HepG2 (cell line): ENCODE results near the gene ABCG8. TPM values are rescaled to one million over a fixed set of nuclear protein-coding genes. Genes with fewer than 3 reads are reported as not detected.

ENCODE experiments used
- ATAC-seq: fragments of 200-7000 bp; cut with Tn5 transposase; 3 replicates; pipeline ENCODE4 v1.9.1; 2020; ENCODE audit warnings: mild to moderate bottlenecking, moderate library complexity
- BruUV-seq: library from RNA; stranded (reverse); fragments of 400-500 nt; replicated peaks from 2 replicates; lab custom pipeline; 2021; lab: Mats Ljungman, UMichigan
- CTCF ChIA-PET: fragments of 300-600 bp; formaldehyde crosslinking; extraction: SDS; loops from one replicate; lab custom pipeline; 2021; ENCODE audit warnings: low total read pairs, inconsistent platforms, low intra/inter-chr PET ratio; lab: Yijun Ruan, JAX
- POLR2A ChIA-PET: fragments of 350-600 bp; sonication (Branson Sonifier 250); formaldehyde crosslinking; loops from one replicate; lab custom pipeline; 2020; ENCODE audit warnings: antibody characterized with exemption, inconsistent platforms; lab: Yijun Ruan, JAX
- DNase-seq: peaks from one replicate; pipeline ENCODE4 v3.0.0-alpha.2; 2015; ENCODE audit warnings: low spot score
- FAIRE-seq: peaks from 3 replicates; lab custom pipeline; 2011; peaks lifted over from hg19 to GRCh38; lab: Jason Lieb, UNC
- H2AFZ ChIP-seq: one replicate; pipeline ENCODE4 v1.6.1; 2011; ENCODE audit warnings: low read length, inconsistent platforms
- H3K27ac ChIP-seq: fragments of 300-600 bp; 3 replicates; pipeline ENCODE4 v1.8.0; 2011; ENCODE audit warnings: mixed run types, mild to moderate bottlenecking, mixed read lengths, low read length, inconsistent platforms; ENCODE audit not compliant: insufficient read depth; ENCODE audit errors: extremely low read length
- H3K27me3 ChIP-seq, 2 experiments: fragments of 200-600 bp in 1 of 2; 2 replicates in 1 of 2; 3 replicates in 1 of 2; pipeline versions ENCODE4 v1.6.0 to v1.8.0; 2011; ENCODE audit warnings: low read length in 2 of 2, mild to moderate bottlenecking in 2 of 2, moderate library complexity in 2 of 2, inconsistent platforms in 1 of 2; ENCODE audit not compliant: insufficient read depth in 2 of 2, control insufficient read depth in 1 of 2
- H3K36me3 ChIP-seq, 2 experiments: fragments of 200-600 bp in 1 of 2; replicated peaks in 1 of 2; 2 replicates in 1 of 2; 3 replicates in 1 of 2; pipeline versions ENCODE4 v1.5.1 to v1.8.0; 2011; ENCODE audit warnings: low read length in 2 of 2, inconsistent platforms in 1 of 2; ENCODE audit not compliant: insufficient read depth in 2 of 2, control insufficient read depth in 1 of 2
- H3K4me1 ChIP-seq: 2 replicates; pipeline ENCODE4 v1.5.1; 2012; ENCODE audit warnings: low read length, inconsistent platforms; ENCODE audit not compliant: insufficient read depth
- H3K4me2 ChIP-seq: 2 replicates; pipeline ENCODE4 v1.6.0; 2011; ENCODE audit warnings: low read depth, low read length, inconsistent platforms
- H3K4me3 ChIP-seq, 3 experiments: fragments of 200-600 bp in 1 of 3; sonication (generic), shearing (Covaris generic) in 1 of 3; replicated peaks in 1 of 3; 2 replicates each; pipeline ENCODE4 v1.5.1; 2011 to 2016; ENCODE audit warnings: low read length in 3 of 3, inconsistent platforms in 2 of 3, low read depth in 2 of 3, mild to moderate bottlenecking in 2 of 3, control low read depth in 1 of 3, mixed read lengths in 1 of 3; ENCODE audit not compliant: insufficient read depth in 1 of 3
- H3K79me2 ChIP-seq: one replicate; pipeline ENCODE4 v1.6.1; 2011; ENCODE audit warnings: low read length, inconsistent platforms; ENCODE audit not compliant: insufficient read depth
- H3K9ac ChIP-seq: 2 replicates; pipeline ENCODE4 v1.6.0; 2011; ENCODE audit warnings: mild to moderate bottlenecking, low read depth, low read length, inconsistent platforms; ENCODE audit not compliant: insufficient read depth
- H3K9me3 ChIP-seq: 2 replicates; pipeline ENCODE4 v1.5.1; 2012; ENCODE audit warnings: mild to moderate bottlenecking, low read length
- H4K20me1 ChIP-seq: 2 replicates; pipeline ENCODE4 v1.6.0; 2011; ENCODE audit warnings: inconsistent platforms, mild to moderate bottlenecking, low read length, moderate library complexity; ENCODE audit not compliant: insufficient read depth
- CSRNP2 ChIP-seq: sonication (generic); formaldehyde crosslinking; conservative IDR thresholded peaks from 2 replicates; pipeline ENCODE4 v1.8.0; 2022; ENCODE audit warnings: low read depth, missing genetic modification reagents
- SUZ12 ChIP-seq: fragments of 150-350 bp; IDR thresholded peaks from 2 replicates; pipeline ENCODE4 v1.6.1; 2014; ENCODE audit warnings: low read depth, low read length
- ZBTB49 ChIP-seq: sonication (generic); formaldehyde crosslinking; IDR thresholded peaks from 2 replicates; pipeline ENCODE4 v1.4.0; 2020; ENCODE audit warnings: missing genetic modification reagents, borderline replicate concordance
- ZNF121 ChIP-seq: sonication (generic); formaldehyde crosslinking; IDR thresholded peaks from 2 replicates; pipeline ENCODE4 v1.5.0; 2020; ENCODE audit warnings: mild to moderate bottlenecking, missing genetic modification reagents
- ZNF550 ChIP-seq: sonication (generic); formaldehyde crosslinking; IDR thresholded peaks from 2 replicates; pipeline ENCODE4 v1.4.0; 2020; ENCODE audit warnings: mild to moderate bottlenecking, missing genetic modification reagents, borderline replicate concordance
- ZNF605 ChIP-seq: sonication (generic); formaldehyde crosslinking; IDR thresholded peaks from 2 replicates; pipeline ENCODE4 v1.8.0; 2022; ENCODE audit warnings: mild to moderate bottlenecking, missing genetic modification reagents
- ZNF639 ChIP-seq: conservative IDR thresholded peaks from 2 replicates; pipeline ENCODE4 v1.6.1; 2018; ENCODE audit warnings: missing genetic modification reagents
- WGBS: methylation state at CpG from one replicate; pipeline ENCODE4 v1.1.6; 2017; ENCODE audit warnings: low lambda C conversion rate; 5-methylcytosine and 5-hydroxymethylcytosine counted together
- in situ Hi-C: cut with HindIII; loops from 2 replicates; pipeline ENCODE4 v1.10.0; 2017; ENCODE audit warnings: low pct_unique_long_range_greater_than_20kb; ENCODE audit not compliant: extremely low pct_ligation_motif_present
- intact Hi-C: fragments of 100-400 bp; cut with micrococcal nuclease; formaldehyde crosslinking; loops from one replicate; pipeline ENCODE4 v1.10.0; 2022; ENCODE audit not compliant: unreplicated experiment
- polyA plus RNA-seq, 8 experiments: library from polyadenylated mRNA; depleted of rRNA in 3 of 8; stranded (reverse) in 7 of 8; unstranded in 1 of 8; fragments of >200 nt; fragmentation: Illumina TruSeq in 4 of 8; extraction: Trizol in 4 of 8; gene quantifications; 2 replicates each; pipeline versions ENCODE4 v1.2.1 to v1.2.3, GENCODE V29; 2011 to 2016; ENCODE audit warnings: low read depth in 4 of 8, missing spikeins in 1 of 8, mixed read lengths in 1 of 8; ENCODE audit not compliant: insufficient read depth in 1 of 8
- total RNA-seq, 5 experiments: library from RNA; depleted of rRNA; stranded (reverse); fragments of >200 nt; fragmentation: Illumina TruSeq; extraction: Trizol; gene quantifications; 2 replicates each; pipeline ENCODE4 v1.2.3, GENCODE V29; 2016; ENCODE audit warnings: low read depth in 1 of 5

ABCG8 gene
- total and polyA plus RNA-seq, 2 of the 13 experiments (the other 11 are each of a cell fraction or from before 2014, with no cell fraction given): 8.1 to 8.8 TPM

GRCh38 chr2:43832457-43832856 lies 6.3 kb upstream of the ABCG8 start (continued):
- TF ChIP-seq ZBTB49 (CRISPR knock-in tag) (no peak), ZNF605 (CRISPR knock-in tag) (no peak), SUZ12 (no peak), ZNF639 (CRISPR knock-in tag) (no peak), ZNF550 (no peak)

- ChIA-PET CTCF (no interaction called here), POLR2A (interaction anchor here (1.0 kb wide), 1 partner anchor 12 kb away, joined by 3 read pairs; no protein-coding TSS in a partner anchor)
- H4K20me1 ChIP-seq: no peaks in the 10 kb centered on the region
- peaks cover 31% of the 10 kb centered on the region for H3K79me2 ChIP-seq
- peak overlapping the region; percentile 89 for H3K4me2 ChIP-seq
- DNase-seq: no peak
- no peaks in the 10 kb centered on the region for H3K27me3 ChIP-seq
- 83% methylated on average over 4 of the region's 4 CpGs for WGBS
- H3K4me3 ChIP-seq: no peak overlapping the region
- TF ChIP-seq CSRNP2 (no peak), ZNF121 (peak; percentile 63)
- H3K36me3 ChIP-seq: peaks cover 2 to 25% of the 10 kb centered on the region in 2 experiments; a peak in 4 of 5 replicates
- no TSS peak for BruUV-seq
- ATAC-seq: no peak
- intact Hi-C loops: no loop called here
- in situ Hi-C loops: no loop called here
- peak overlapping the region; percentile 79; the same call in 1 of the 2 replicates for H3K9ac ChIP-seq
- no peak for FAIRE-seq
- H3K9me3 ChIP-seq: no peaks in the 10 kb centered on the region
- peaks cover 40% of the 10 kb centered on the region for H3K4me1 ChIP-seq
- no peak overlapping the region for H3K27ac ChIP-seq
- H2AFZ ChIP-seq: no peak overlapping the region
Measured at GRCh38 chr2:43837033-43837432, 1.7 kb upstream of the ABCG8 start.
